Colonic mucosa (tissue), 4 donors: ENCODE measurements around the gene DNMT3A. TPM values are rescaled to one million over a fixed set of nuclear protein-coding genes. Genes with fewer than 3 reads are reported as not detected.

Source experiments
- DNase-seq: peaks from one replicate; pipeline ENCODE4 v3.0.0-alpha.2; 2020
- H3K27ac ChIP-seq: fragments of 200-600 bp; one replicate; pipeline ENCODE4 v1.8.0; 2021
- H3K27me3 ChIP-seq: fragments of 200-600 bp; one replicate; pipeline ENCODE4 v1.8.0; 2021
- H3K36me3 ChIP-seq: fragments of 200-600 bp; one replicate; pipeline ENCODE4 v1.8.0; 2021
- H3K4me1 ChIP-seq: fragments of 200-600 bp; one replicate; pipeline ENCODE4 v1.8.0; 2021; ENCODE audit warnings: mild to moderate bottlenecking
- H3K4me3 ChIP-seq: fragments of 200-600 bp; one replicate; pipeline ENCODE4 v1.8.0; 2021
- H3K9ac ChIP-seq, 2 donors: one replicate each; pipeline ENCODE4 v1.7.0; 2013; ENCODE audit warnings: control low read depth in 2 of 2, low read depth in 2 of 2, low read length in 2 of 2
- H3K9me3 ChIP-seq: fragments of 200-600 bp; one replicate; pipeline ENCODE4 v1.8.0; 2021
- CTCF ChIP-seq: fragments of 200-600 bp; IDR thresholded peaks from one replicate; pipeline ENCODE4 v1.8.0; 2022; ENCODE audit warnings: antibody characterized with exemption, mild to moderate bottlenecking
- intact Hi-C: fragments of 100-400 bp; cut with DNase I; formaldehyde crosslinking; loops from one replicate; pipeline ENCODE4 v1.14.1; 2022
- total RNA-seq, 2 donors: library from RNA; stranded (reverse); fragmentation: NEBNext Ultra II Directional in 1 of 2; extraction: Animal tissue kit (Norgen Biotek cat#: 25700) in 1 of 2; gene quantifications; one replicate each; pipeline ENCODE4 v1.2.1, GENCODE V29; 2021
- donor health status: healthy.
- donor health status: DM: no; HTN: no; CAD: no.
- donor health status: DM: no; HTN: no; CAD: no.

The DNMT3A gene
- total RNA-seq, 2 donors from 2014 or later = 30.8 to 44.5 TPM

DNA sequence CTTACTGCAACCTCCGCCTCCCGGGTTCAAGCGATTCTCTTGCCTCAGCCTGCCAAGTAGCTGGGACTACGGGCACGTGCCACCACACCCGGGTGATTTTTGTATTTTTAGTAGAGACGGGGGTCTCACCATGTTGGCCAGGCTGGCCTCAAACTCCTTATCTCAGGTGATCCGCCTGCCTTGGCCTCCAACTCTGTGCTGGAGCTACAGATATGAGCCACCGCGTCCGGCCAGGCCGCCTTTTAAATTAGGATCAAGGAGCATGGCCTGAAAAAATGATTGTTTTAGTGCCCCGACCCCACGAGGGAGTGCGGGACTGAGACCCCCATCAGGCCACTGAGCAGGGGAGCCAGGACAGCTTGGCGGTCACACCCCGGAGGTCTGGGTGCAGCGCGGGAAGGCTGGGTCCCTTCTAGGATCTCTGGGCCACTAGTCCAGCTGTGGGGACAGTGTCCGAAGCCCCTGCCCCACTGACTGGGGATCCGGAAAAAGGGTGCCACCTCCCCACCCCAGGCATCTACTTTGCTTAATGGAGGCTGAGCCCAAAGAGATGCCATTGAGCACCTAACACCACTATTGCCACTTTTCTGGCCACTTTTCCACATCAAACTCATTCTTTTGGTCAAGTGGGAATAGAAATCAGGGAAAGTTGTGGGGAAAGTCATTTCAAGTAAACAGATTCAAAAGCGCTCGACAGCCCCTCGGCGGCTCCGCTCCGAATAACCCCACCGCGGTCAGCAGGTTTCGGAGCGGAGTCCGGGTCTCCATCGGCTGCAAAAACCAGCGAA lies 19.7 kb upstream of the DNMT3A start:
- H3K36me3 ChIP-seq = no peaks in the 10 kb centered on the region
- peak overlapping the region; percentile 12 to 14 for H3K9ac ChIP-seq
- DNase-seq = no peak
- no peak overlapping the region for H3K27ac ChIP-seq
- peak overlapping the region; percentile 29 for H3K4me3 ChIP-seq
- no peaks in the 10 kb centered on the region for H3K9me3 ChIP-seq
- intact Hi-C loops = loop anchor here (5.0 kb wide), 1 partner anchor 161 kb away; no protein-coding TSS in a partner anchor
- no peaks in the 10 kb centered on the region for H3K27me3 ChIP-seq
- TF ChIP-seq CTCF = no peak
- no peaks in the 10 kb centered on the region for H3K4me1 ChIP-seq

- no peaks in the 10 kb centered on the region for H3K4me1 ChIP-seq
- no peak for DNase-seq
- H3K36me3 ChIP-seq = no peaks in the 10 kb centered on the region
- intact Hi-C loops = no loop called here
- no peaks in the 10 kb centered on the region for H3K27me3 ChIP-seq
- H3K27ac ChIP-seq = no peak overlapping the region
- no peak overlapping the region for H3K4me3 ChIP-seq
- H3K9me3 ChIP-seq = no peaks in the 10 kb centered on the region
- no peak for TF ChIP-seq CTCF
- no peak overlapping the region for H3K9ac ChIP-seq
These were observed 17.1 kb upstream of the DNMT3A start for GRCh38 chr2:25358836-25359235.

GRCh38 chr2:25358249-25358815 lies 16.6 kb upstream of the DNMT3A start:
- no peak for TF ChIP-seq CTCF
- no peaks in the 10 kb centered on the region for H3K36me3 ChIP-seq
- no peak overlapping the region for H3K27ac ChIP-seq
- intact Hi-C loops = no loop called here
- H3K9ac ChIP-seq = no peak overlapping the region
- no peak overlapping the region for H3K4me3 ChIP-seq
- no peak for DNase-seq
- no peaks in the 10 kb centered on the region for H3K9me3 ChIP-seq
- no peaks in the 10 kb centered on the region for H3K4me1 ChIP-seq
- no peaks in the 10 kb centered on the region for H3K27me3 ChIP-seq

- DNase-seq = no peak
- Histone ChIP-seq H3K36me3 (no peaks in the 10 kb centered on the region), H3K4me1 (no peaks in the 10 kb centered on the region), H3K9me3 (no peaks in the 10 kb centered on the region), H3K4me3 (no peak overlapping the region), H3K27me3 (no peaks in the 10 kb centered on the region), H3K9ac (no peak overlapping the region), H3K27ac (no peak overlapping the region)
- no peak for TF ChIP-seq CTCF
- intact Hi-C loops = no loop called here
These were observed 14.4 kb upstream of the DNMT3A start for GRCh38 chr2:25356088-25356487.

GRCh38 chr2:25355270-25355669 lies 13.5 kb upstream of the DNMT3A start:
- TF ChIP-seq CTCF = no peak
- no peaks in the 10 kb centered on the region for H3K9me3 ChIP-seq
- intact Hi-C loops = no loop called here
- no peaks in the 10 kb centered on the region for H3K36me3 ChIP-seq
- no peak overlapping the region for H3K4me3 ChIP-seq
- no peaks in the 10 kb centered on the region for H3K4me1 ChIP-seq
- H3K27me3 ChIP-seq = no peaks in the 10 kb centered on the region
- no peak for DNase-seq
- H3K9ac ChIP-seq = no peak overlapping the region
- H3K27ac ChIP-seq = no peak overlapping the region
